Transverse colon (tissue), 4 donors: ENCODE data around the gene SAMD8. TPM values are rescaled to one million over a fixed set of nuclear protein-coding genes. Genes with fewer than 3 reads are reported as not detected.

Experiments used
- DNase-seq: peaks from one replicate; pipeline ENCODE4 v3.0.0-alpha.2; 2019
- H3K27ac ChIP-seq, 4 donors: fragments of 200-600 bp; sonication (generic); 2 replicates each; pipeline ENCODE4 v1.5.1; 2016 to 2018; ENCODE audit warnings: inconsistent platforms in 4 of 4
- H3K27me3 ChIP-seq: fragments of 200-600 bp; sonication (generic); 2 replicates; pipeline ENCODE4 v1.5.1; 2017; ENCODE audit warnings: inconsistent platforms
- H3K36me3 ChIP-seq, 4 donors: fragments of 200-600 bp; sonication (generic); 2 replicates each; pipeline ENCODE4 v1.5.1; 2017 to 2019; ENCODE audit warnings: inconsistent platforms in 4 of 4
- H3K4me1 ChIP-seq, 4 donors: fragments of 200-600 bp; sonication (generic); 2 replicates each; pipeline ENCODE4 v1.5.1; 2017 to 2020; ENCODE audit warnings: inconsistent platforms in 4 of 4
- H3K4me3 ChIP-seq, 4 donors: fragments of 200-600 bp; sonication (generic); 1 replicate in 1 of 4; 2 replicates in 3 of 4; pipeline versions ENCODE4 v1.5.1 to v1.6.1; 2017 to 2019; ENCODE audit warnings: inconsistent platforms in 4 of 4
- H3K9me3 ChIP-seq, 2 donors: fragments of 200-600 bp; sonication (generic); 2 replicates each; pipeline ENCODE4 v1.5.1; 2017 to 2019; ENCODE audit warnings: inconsistent platforms in 2 of 2
- EP300 ChIP-seq: sonication (generic); formaldehyde crosslinking; IDR thresholded peaks from one replicate; pipeline ENCODE4 v1.6.1; 2017; ENCODE audit warnings: antibody characterized with exemption, low read depth
- POLR2A ChIP-seq: fragments of 450-650 bp; IDR thresholded peaks from one replicate; pipeline ENCODE4 v1.6.1; 2016; ENCODE audit warnings: antibody characterized with exemption, mild to moderate bottlenecking, moderate library complexity
- POLR2AphosphoS5 ChIP-seq, 3 donors: sonication (generic); formaldehyde crosslinking; IDR thresholded peaks; one replicate each; pipeline ENCODE4 v1.6.1; 2016; ENCODE audit warnings: antibody characterized with exemption in 3 of 3
- WGBS, 2 donors: methylation state at CpG; one replicate each; pipeline ENCODE4 v1.1.5; 2018; ENCODE audit warnings: low coverage in 1 of 2; 5-methylcytosine and 5-hydroxymethylcytosine counted together
- in situ Hi-C, 4 donors: fragments of 200-750 bp; cut with MboI; loops; one replicate each; pipeline versions ENCODE4 v1.15.0 to v1.15.1; 2017; ENCODE audit warnings: low sequenced_read_pairs in 3 of 4, low pct_ligation_motif_present in 1 of 4, low pct_unique_long_range_greater_than_20kb in 1 of 4
- intact Hi-C: fragments of 100-400 bp; cut with DNase I; formaldehyde crosslinking; loops from one replicate; pipeline ENCODE4 v1.15.1; 2023; ENCODE audit warnings: low total_unique reads
- total RNA-seq, 4 donors: library from RNA; depleted of rRNA; stranded (reverse); fragments of >200 nt; gene quantifications; one replicate each; pipeline ENCODE4 v1.1.0, GENCODE V29; 2016
- TF ChIP-seq, protein P1 (sequence below), 5 experiments: fragments of 200-600 bp in 3 of 5; fragments of 450-650 bp in 2 of 5; sonication (generic) in 3 of 5; IDR thresholded peaks; 1 replicate in 2 of 5; 2 replicates in 3 of 5; pipeline ENCODE4 v1.5.1; 2016 to 2017; ENCODE audit warnings: antibody characterized with exemption in 5 of 5, inconsistent platforms in 3 of 5, mild to moderate bottlenecking in 2 of 5, moderate library complexity in 1 of 5

SAMD8 gene
- total RNA-seq, 4 donors from 2014 or later: 4.6 to 26.6 (median 17.7) TPM

DNA sequence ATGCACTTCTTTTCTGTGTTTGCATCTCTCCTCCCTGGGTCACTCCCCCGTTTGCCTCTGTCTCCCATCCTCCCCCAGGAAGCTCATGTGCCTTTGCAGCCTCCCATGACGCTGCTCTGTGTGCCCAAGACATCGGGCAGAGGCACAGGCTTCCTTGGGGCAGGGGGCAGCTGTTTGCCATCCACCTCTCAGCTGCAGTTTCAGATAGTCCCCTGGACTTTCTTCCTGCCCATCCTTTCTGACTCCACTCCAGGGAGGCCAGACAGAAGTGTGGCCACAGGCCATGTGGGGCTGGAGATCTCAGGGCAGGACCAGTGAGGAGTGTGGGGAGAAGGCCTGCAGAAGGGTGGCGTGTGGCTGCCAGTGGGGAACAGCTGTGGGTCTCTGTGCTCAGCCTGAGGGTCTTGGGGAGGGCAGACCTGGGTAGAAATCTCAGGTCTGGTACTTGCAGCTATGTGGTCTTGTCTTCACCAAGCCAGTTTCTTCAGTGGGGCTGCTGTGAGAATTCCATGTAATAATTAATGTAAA is 10.6 kb upstream of the SAMD8 start:
- Histone ChIP-seq H3K4me1 (peaks cover 0 to 3% (median 0%) of the 10 kb centered on the region in 4 donors), H3K36me3 (no peaks in the 10 kb centered on the region), H3K27ac (no peak overlapping the region), H3K4me3 (no peak overlapping the region), H3K9me3 (no peaks in the 10 kb centered on the region), H3K27me3 (no peaks in the 10 kb centered on the region)
- in situ Hi-C loops (loop anchor here in 1 of 4 donors (10.0 to 25.0 kb wide), 2 partner anchors 136 to 836 kb away; partner anchors contain the start of gene COMTD1), intact Hi-C loops (loop anchor here (2.0 kb wide), 1 partner anchor 834 kb away; no protein-coding TSS in a partner anchor)
- TF ChIP-seq, protein P1, sequence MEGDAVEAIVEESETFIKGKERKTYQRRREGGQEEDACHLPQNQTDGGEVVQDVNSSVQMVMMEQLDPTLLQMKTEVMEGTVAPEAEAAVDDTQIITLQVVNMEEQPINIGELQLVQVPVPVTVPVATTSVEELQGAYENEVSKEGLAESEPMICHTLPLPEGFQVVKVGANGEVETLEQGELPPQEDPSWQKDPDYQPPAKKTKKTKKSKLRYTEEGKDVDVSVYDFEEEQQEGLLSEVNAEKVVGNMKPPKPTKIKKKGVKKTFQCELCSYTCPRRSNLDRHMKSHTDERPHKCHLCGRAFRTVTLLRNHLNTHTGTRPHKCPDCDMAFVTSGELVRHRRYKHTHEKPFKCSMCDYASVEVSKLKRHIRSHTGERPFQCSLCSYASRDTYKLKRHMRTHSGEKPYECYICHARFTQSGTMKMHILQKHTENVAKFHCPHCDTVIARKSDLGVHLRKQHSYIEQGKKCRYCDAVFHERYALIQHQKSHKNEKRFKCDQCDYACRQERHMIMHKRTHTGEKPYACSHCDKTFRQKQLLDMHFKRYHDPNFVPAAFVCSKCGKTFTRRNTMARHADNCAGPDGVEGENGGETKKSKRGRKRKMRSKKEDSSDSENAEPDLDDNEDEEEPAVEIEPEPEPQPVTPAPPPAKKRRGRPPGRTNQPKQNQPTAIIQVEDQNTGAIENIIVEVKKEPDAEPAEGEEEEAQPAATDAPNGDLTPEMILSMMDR (IDR thresholded peaks at IDR 0.05): no peak
- WGBS, 2 donors: 80% methylated on average over 2 to 4 of the region's 4 CpGs
- DNase-seq: no peak

GRCh38 chr10:75101416-75102251 is 9.8 kb upstream of the SAMD8 start:
- in situ Hi-C loops (loop anchor here in 1 of 4 donors (10.0 to 25.0 kb wide), 2 partner anchors 136 to 837 kb away; partner anchors contain the start of gene COMTD1), intact Hi-C loops (loop anchor here (2.0 kb wide), 1 partner anchor 835 kb away; no protein-coding TSS in a partner anchor)
- TF ChIP-seq POLR2A (no peak), POLR2AphosphoS5 (IDR thresholded peaks at IDR 0.05) (no peak), EP300 (no peak)
- TF ChIP-seq, protein P1 (IDR thresholded peaks at IDR 0.05): no peak
- H3K36me3 ChIP-seq: no peaks in the 10 kb centered on the region
- H3K27ac ChIP-seq: no peak overlapping the region
- H3K27me3 ChIP-seq: no peaks in the 10 kb centered on the region
- H3K4me3 ChIP-seq: no peak overlapping the region
- WGBS, 2 donors: 89 to 97% methylated on average over 6 to 12 of the region's 12 CpGs
- H3K9me3 ChIP-seq: no peaks in the 10 kb centered on the region
- peaks cover 0 to 3% (median 0%) of the 10 kb centered on the region in 4 donors for H3K4me1 ChIP-seq
- no peak for DNase-seq

DNA sequence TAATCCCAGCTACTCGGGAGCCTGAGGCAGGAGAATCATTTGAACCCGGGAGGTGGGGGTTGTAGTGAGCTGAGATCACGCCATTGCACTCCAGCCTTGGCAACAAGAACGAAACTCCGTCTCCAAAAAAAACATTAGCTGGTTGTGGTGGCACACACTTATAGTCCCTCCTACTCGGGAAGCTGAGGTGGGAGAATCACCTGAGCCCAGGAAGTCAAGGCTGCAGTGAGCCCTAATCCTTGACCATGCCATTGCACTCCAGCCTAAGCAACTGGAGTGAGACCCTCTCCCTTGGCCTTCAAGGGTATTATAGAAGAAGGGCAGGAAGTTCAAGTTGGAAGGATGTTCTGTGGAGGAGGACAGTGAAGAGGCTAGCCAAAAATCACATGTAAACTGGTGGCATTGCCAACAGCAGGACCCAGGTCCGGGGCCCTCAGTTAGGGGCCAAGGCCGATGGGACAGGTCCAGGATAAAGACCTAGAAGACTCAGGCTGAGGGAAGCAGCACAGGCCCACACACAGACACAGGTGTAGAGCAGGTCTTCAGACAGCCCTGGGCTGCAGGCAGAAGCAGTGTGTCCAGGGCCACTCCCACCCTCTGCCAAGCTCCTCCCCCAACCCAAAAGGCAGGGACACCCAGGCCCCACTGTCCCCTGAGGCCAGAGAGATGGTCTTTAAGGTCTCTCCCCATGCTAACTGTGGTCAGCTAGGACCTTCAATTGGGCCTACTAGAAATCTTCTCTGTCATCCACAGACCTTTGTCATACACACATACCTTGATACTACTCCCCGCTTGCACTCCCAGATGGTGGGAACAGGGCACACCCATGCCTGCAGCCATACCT is 8.4 kb upstream of the SAMD8 start:
- Histone ChIP-seq H3K4me1 (peaks cover 0 to 3% (median 0%) of the 10 kb centered on the region in 4 donors), H3K9me3 (no peaks in the 10 kb centered on the region), H3K4me3 (no peak overlapping the region), H3K27me3 (no peaks in the 10 kb centered on the region), H3K36me3 (no peaks in the 10 kb centered on the region), H3K27ac (no peak overlapping the region)
- intact Hi-C loops (no loop called here), in situ Hi-C loops (loop anchor here in 1 of 4 donors (10.0 to 25.0 kb wide), 2 partner anchors 134 to 838 kb away; partner anchors contain the start of gene COMTD1)
- no peak for TF ChIP-seq EP300
- WGBS, 2 donors: 86 to 100% methylated on average over 1 to 9 of the region's 9 CpGs
- DNase-seq: no peak

DNA sequence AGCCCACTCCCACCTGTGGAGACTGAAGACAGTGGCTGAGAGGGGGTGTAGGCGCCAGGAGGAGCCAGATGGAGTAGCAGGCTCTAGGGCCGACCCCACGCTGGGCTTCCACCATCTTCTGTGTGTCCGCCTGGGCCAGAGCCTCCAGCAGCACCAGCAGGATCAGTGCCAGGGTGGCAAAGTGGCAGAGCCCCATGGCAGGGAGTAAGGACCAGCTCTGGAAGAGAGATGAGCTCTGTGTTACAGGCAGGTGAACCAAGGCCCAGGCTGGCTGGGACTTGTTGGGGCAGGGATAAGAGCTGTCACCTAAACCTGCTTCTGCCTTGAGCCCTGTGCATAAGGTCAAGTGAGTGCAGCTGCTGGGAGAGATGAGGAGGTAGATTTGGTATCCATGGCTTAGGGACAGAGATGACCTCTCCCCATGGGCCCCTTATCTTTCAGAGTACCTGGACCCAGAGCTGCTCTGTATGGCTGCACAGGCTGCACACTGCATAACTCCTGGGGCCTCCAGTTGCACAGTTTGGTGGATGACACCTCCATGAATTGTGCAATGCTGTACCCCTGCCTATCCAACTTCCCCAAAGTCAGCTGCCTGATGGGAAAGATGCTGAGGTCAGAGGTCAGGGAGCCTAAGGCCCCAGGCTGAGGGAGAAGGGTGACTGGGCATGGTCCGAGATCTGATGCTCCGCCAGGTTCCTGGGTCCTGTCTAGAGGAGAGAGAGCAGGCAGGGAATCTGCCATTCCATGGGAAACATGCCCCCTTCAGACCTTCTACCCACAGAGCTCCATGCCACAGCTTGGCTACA is 7.4 kb upstream of the SAMD8 start:
- TF ChIP-seq EP300 (no peak), POLR2A (no peak), POLR2AphosphoS5 (IDR thresholded peaks at IDR 0.05) (no peak)
- TF ChIP-seq, protein P1 (IDR thresholded peaks at IDR 0.05): no peak
- 95% methylated on average over 6 of the region's 6 CpGs; no CpG with 5 or more reads in 1 of the 2 donors for WGBS, 2 donors
- Histone ChIP-seq H3K9me3 (no peaks in the 10 kb centered on the region), H3K27me3 (no peaks in the 10 kb centered on the region), H3K4me1 (peaks cover 0 to 3% (median 0%) of the 10 kb centered on the region in 4 donors), H3K4me3 (no peak overlapping the region), H3K36me3 (no peaks in the 10 kb centered on the region), H3K27ac (no peak overlapping the region)
- in situ Hi-C loops (loop anchor here in 1 of 4 donors (10.0 to 25.0 kb wide), 2 partner anchors 133 to 839 kb away; partner anchors contain the start of gene COMTD1), intact Hi-C loops (no loop called here)
- DNase-seq: no peak
